K562 (cell line): ENCODE data around the gene PRSS22. TPM values are rescaled to one million over a fixed set of nuclear protein-coding genes. Genes with fewer than 3 reads are reported as not detected.

Experiments used
- ASH1L ChIP-seq: fragments of 450-650 bp; IDR thresholded peaks from 2 replicates; pipeline ENCODE4 v1.6.1; 2018; ENCODE audit warnings: borderline replicate concordance, mild to moderate bottlenecking, low read depth; ENCODE audit not compliant: partially characterized antibody
- ATF3 ChIP-seq, 2 experiments: fragments of 450-650 bp in 1 of 2; sonication (generic) in 1 of 2; formaldehyde crosslinking in 1 of 2; IDR thresholded peaks in 1 of 2; conservative IDR thresholded peaks in 1 of 2; 2 replicates each; pipeline versions ENCODE4 v1.6.1 to v1.8.1; 2016 to 2023; ENCODE audit warnings: mild to moderate bottlenecking in 2 of 2, moderate library complexity in 2 of 2, inconsistent platforms in 1 of 2, missing genetic modification reagents in 1 of 2
- CEBPG ChIP-seq, 3 experiments: fragments of 200-800 bp in 1 of 3; sonication (Bioruptor generic) in 1 of 3; sonication (generic) in 1 of 3; formaldehyde crosslinking in 1 of 3; IDR thresholded peaks in 2 of 3; conservative IDR thresholded peaks in 1 of 3; 2 replicates each; pipeline versions ENCODE4 v1.6.1 to v1.8.0; 2016 to 2022; ENCODE audit warnings: missing compliant biosample characterization in 2 of 3, missing genetic modification characterization in 2 of 3, mild to moderate bottlenecking in 1 of 3, missing genetic modification reagents in 1 of 3
- HDAC8 ChIP-seq: fragments of 450-650 bp; IDR thresholded peaks from 2 replicates; pipeline ENCODE4 v1.6.1; 2016; ENCODE audit warnings: mild to moderate bottlenecking, missing genetic modification characterization, moderate library complexity, missing compliant biosample characterization
- HNRNPH1 ChIP-seq: fragments of 200-400 bp; formaldehyde crosslinking; optimal IDR thresholded peaks from 2 replicates; pipeline ENCODE3; 2017; ENCODE audit warnings: low read depth, mild to moderate bottlenecking, low read length, moderate library complexity
- MAX ChIP-seq: sonication (generic); formaldehyde crosslinking; IDR thresholded peaks from 2 replicates; pipeline ENCODE4 v1.9.0; 2022; ENCODE audit warnings: mild to moderate bottlenecking, missing genetic modification reagents
- PREB ChIP-seq: sonication (generic); formaldehyde crosslinking; IDR thresholded peaks from 2 replicates; pipeline ENCODE4 v1.8.1; 2023; ENCODE audit warnings: mild to moderate bottlenecking, missing genetic modification reagents
- ZBTB2 ChIP-seq: fragments of 450-650 bp; IDR thresholded peaks from 2 replicates; pipeline ENCODE4 v1.6.1; 2016; ENCODE audit warnings: antibody characterized with exemption
- ZBTB40 ChIP-seq, 2 experiments: fragments of 450-650 bp in 1 of 2; sonication (generic) in 1 of 2; formaldehyde crosslinking in 1 of 2; IDR thresholded peaks; 2 replicates each; pipeline versions ENCODE4 v1.7.1 to v1.9.0; 2016 to 2022; ENCODE audit warnings: inconsistent platforms in 1 of 2, mild to moderate bottlenecking in 1 of 2, missing genetic modification reagents in 1 of 2
- polyA plus RNA-seq, 8 experiments: library from polyadenylated mRNA; depleted of rRNA in 4 of 8; stranded (reverse) in 5 of 8; unstranded in 3 of 8; fragments of >200 nt; fragmentation: Nextera tagmentation in 2 of 8; fragmentation: Illumina TruSeq in 1 of 8; extraction: Ambion mirVana in 2 of 8; extraction: Trizol in 1 of 8; gene quantifications; 2 replicates each; pipeline versions ENCODE4 v1.2.1 to v1.2.3, GENCODE V29; 2011 to 2014; ENCODE audit warnings: inconsistent platforms in 1 of 8, missing spikeins in 1 of 8
- total RNA-seq, 7 experiments: library from RNA; depleted of rRNA in 6 of 7; stranded (reverse); fragments of >200 nt in 6 of 7; fragmentation: Illumina TruSeq in 2 of 7; extraction: Trizol in 2 of 7; gene quantifications; 2 replicates each; pipeline versions ENCODE4 v1.2.1 to v1.2.3, GENCODE V29; 2011 to 2021; ENCODE audit warnings: low replicate concordance in 1 of 7

PRSS22 gene
- total and polyA plus RNA-seq, 9 of the 15 experiments (the other 6 are each of a cell fraction or from before 2014, with no cell fraction given) = 0.13 to 0.42 TPM; not detected in 7

GRCh38 chr16:2817340-2818271 lies 40.4 kb downstream of the PRSS22 start (continued):
- TF ChIP-seq ATF3 (IDR thresholded peaks at IDR 0.05) (no peak), ATF3 (CRISPR knock-in tag; conservative IDR thresholded peaks at IDR 0.05) (no peak), ZBTB40 (IDR thresholded peaks at IDR 0.05) (peak; percentile 49), ZBTB40 (CRISPR knock-in tag; IDR thresholded peaks at IDR 0.05) (no peak), ASH1L (no peak), MAX (CRISPR knock-in tag) (peak; percentile 93), PREB (no peak), ZBTB2 (peak; percentile 68; the same call in 1 of the 2 replicates), HDAC8 (tag) (0 out of 2 replicates have a peak, but pooled peaks have one; percentile 35), HNRNPH1 (no peak), CEBPG (CRISPR knock-in tag; IDR thresholded peaks at IDR 0.05) (0 out of 2 replicates have a peak, but pooled peaks have one; percentile 25), CEBPG (tag; conservative IDR thresholded peaks at IDR 0.05 in 1 of 2, IDR thresholded peaks at IDR 0.05 in 1 of 2) (no peak)
